ENCODE measurements around the gene RALGDS. TPM values are rescaled to one million over a fixed set of nuclear protein-coding genes. Genes with fewer than 3 reads are reported as not detected.

Gene RALGDS
- total RNA-seq, 1 experiment from 2014 or later, result 36.1 TPM

- ATAC-seq (no peak), DNase-seq (ENCODE audit: low read depth, low spot score) (no peak)
- Histone ChIP-seq H3K79me2 (ENCODE audit: insufficient read depth, low read length) (no peaks in the 10 kb centered on the region), H3K36me3 (ENCODE audit: control insufficient read depth in 1 of 2, insufficient read depth in 2 of 2, low read length in 2 of 2) (no peaks in the 10 kb centered on the region), H3K9me3 (ENCODE audit: control insufficient read depth in 1 of 2, insufficient read depth in 1 of 2, low read depth in 1 of 2, low read length in 2 of 2) (no peaks in the 10 kb centered on the region), H3K27me3 (ENCODE audit: insufficient read depth, low read length) (no peaks in the 10 kb centered on the region), H4K20me1 (ENCODE audit: insufficient read depth) (no peaks in the 10 kb centered on the region), H3K9me2 (ENCODE audit: insufficient read depth) (no peaks in the 10 kb centered on the region), H3K4me3 (replicated peaks in 1 of 2; ENCODE audit: low read depth in 1 of 2, low read length in 2 of 2) (no peak overlapping the region), H3K9ac (ENCODE audit: low read length) (no peak overlapping the region), H3K4me1 (ENCODE audit: control insufficient read depth in 1 of 2, insufficient read depth in 2 of 2, low read length in 2 of 2) (peaks cover 5 to 9% of the 10 kb centered on the region in 2 experiments; a peak in 3 of 4 replicates), H3K27ac (ENCODE audit: low read depth, low read length) (no peak overlapping the region), H2AFZ (ENCODE audit: low read depth, low read length, poor library complexity, severe bottlenecking) (no peak overlapping the region), H3K4me2 (ENCODE audit: low read length) (no peak overlapping the region)
- CTCF ChIA-PET, result no interaction called here
- POLR2A ChIA-PET, result no interaction called here
- no TSS peak for BruUV-seq (replicated peaks)
- TF ChIP-seq REST (IDR thresholded peaks at IDR 0.05; ENCODE audit: low read depth), result no peak
- TF ChIP-seq POLR2A (IDR thresholded peaks at IDR 0.05; ENCODE audit: borderline replicate concordance, extremely low read depth, insufficient read depth, insufficient read length), result no peak
- TF ChIP-seq YY1 (IDR thresholded peaks at IDR 0.05; ENCODE audit: extremely low read depth, insufficient replicate concordance, low read depth, low read length), result no peak
- no peak for TF ChIP-seq CTCF (IDR thresholded peaks at IDR 0.05 in 2 of 3, conservative IDR thresholded peaks at IDR 0.05 in 1 of 3; ENCODE audit: borderline replicate concordance in 1 of 3, insufficient read depth in 1 of 3, low read depth in 2 of 3, low read length in 2 of 3)
- TF ChIP-seq TCF7L2 (IDR thresholded peaks at IDR 0.05; ENCODE audit: borderline replicate concordance, extremely low read depth, insufficient read depth, insufficient read length), result no peak
- TF ChIP-seq SRF (IDR thresholded peaks at IDR 0.05; ENCODE audit: low read depth), result no peak
- no peak for TF ChIP-seq ZFX (IDR thresholded peaks at IDR 0.05)
- intact Hi-C loops (cut with micrococcal nuclease), result no loop called here
- RAD21 ChIA-PET (ENCODE audit: low non-redundant PET in 1 of 2, low total read pairs in 2 of 2, uncharacterized antibody in 2 of 2, unreplicated experiment in 2 of 2), result no interaction called here
These were observed 33.3 kb upstream of the RALGDS start for GRCh38 chr9:133154097-133154989.
